Activated CD8-positive, alpha-beta memory T cell treated with anti-CD3 and anti-CD28 coated beads, Interleukin-2, amount 10 ng/mL, durations not matched to agents 7 days and 5 days (primary cell): Measurements from ENCODE around the gene DHRS7. TPM values are rescaled to one million over a fixed set of nuclear protein-coding genes. Genes with fewer than 3 reads are reported as not detected.
"Not testable (repeated sequence)": the region's sequence is repeated elsewhere in the genome, so short reads cannot be mapped to it uniquely, and the experiment has no call there.

ENCODE experiments used
- ATAC-seq: fragments of 150-1000 bp; cut with Tn5 transposase; one replicate; pipeline ENCODE4 v1.10.0; 2021; ENCODE audit warnings: moderate library complexity
- CTCF ChIA-PET: fragments of 350-600 bp; sonication (Branson Sonifier 250); formaldehyde crosslinking; loops from one replicate; lab custom pipeline; 2021; ENCODE audit warnings: antibody characterized with exemption; lab: Charles Lee
- DNase-seq: peaks from one replicate; pipeline ENCODE4 v3.0.0-alpha.2; 2020
- H3K27ac Mint-ChIP-seq: one replicate; pipeline ENCODE4 v1.8.0; 2021; ENCODE audit warnings: mild to moderate bottlenecking, mixed read lengths
- H3K27me3 Mint-ChIP-seq: one replicate; pipeline ENCODE4 v1.8.0; 2021; ENCODE audit warnings: mixed read lengths
- H3K36me3 Mint-ChIP-seq: one replicate; pipeline ENCODE4 v1.8.0; 2021; ENCODE audit warnings: mild to moderate bottlenecking, mixed read lengths
- H3K4me1 Mint-ChIP-seq: one replicate; pipeline ENCODE4 v1.8.0; 2021; ENCODE audit warnings: mixed read lengths
- H3K4me3 Mint-ChIP-seq: one replicate; pipeline ENCODE4 v1.8.0; 2021; ENCODE audit warnings: mild to moderate bottlenecking, moderate library complexity, mixed read lengths
- H3K9me3 Mint-ChIP-seq: one replicate; pipeline ENCODE4 v1.8.0; 2022; ENCODE audit warnings: low read depth, mixed read lengths
- total RNA-seq, 2 experiments: library from RNA; stranded (reverse); gene quantifications; one replicate each; pipeline ENCODE4 v1.2.3, GENCODE V29; 2021

DHRS7 gene
- total RNA-seq, 2 experiments from 2014 or later, result 62.8 to 68.0 TPM

- DNase-seq, H3K27me3 Mint-ChIP-seq, ATAC-seq, H3K9me3 Mint-ChIP-seq, CTCF ChIA-PET, H3K27ac Mint-ChIP-seq: not testable (repeated sequence)
- Mint-ChIP-seq H3K4me1 (peaks cover 20% of the 10 kb centered on the region), H3K36me3 (peaks cover 41% of the 10 kb centered on the region), H3K4me3 (peak overlapping the region; percentile 29)
Observed at GRCh38 chr14:60099855-60100254, 65.3 kb downstream of the DHRS7 start.

- peaks cover 37% of the 10 kb centered on the region for H3K4me1 Mint-ChIP-seq
- H3K9me3 Mint-ChIP-seq, result no peaks in the 10 kb centered on the region
- no peak for DNase-seq
- CTCF ChIA-PET, result no interaction called here
- no peak overlapping the region for H3K27ac Mint-ChIP-seq
- ATAC-seq, result no peak
- peaks cover 34% of the 10 kb centered on the region for H3K36me3 Mint-ChIP-seq
- H3K27me3 Mint-ChIP-seq, result no peaks in the 10 kb centered on the region
- no peak overlapping the region for H3K4me3 Mint-ChIP-seq
Observed at GRCh38 chr14:60097974-60098373, 67.2 kb downstream of the DHRS7 start.

- Mint-ChIP-seq H3K4me3 (no peak overlapping the region), H3K4me1 (peaks cover 39% of the 10 kb centered on the region), H3K36me3 (peaks cover 32% of the 10 kb centered on the region), H3K27me3 (no peaks in the 10 kb centered on the region), H3K9me3 (no peaks in the 10 kb centered on the region), H3K27ac (no peak overlapping the region)
- no peak for ATAC-seq
- CTCF ChIA-PET, result interaction anchor here (1.0 to 1.1 kb wide), 2 partner anchors 69 to 70 kb away, joined by 3 read pairs; partner anchors contain the start of gene DHRS7
- no peak for DNase-seq
Observed at GRCh38 chr14:60095781-60096450, 69.3 kb downstream of the DHRS7 start.

- no peaks in the 10 kb centered on the region for H3K27me3 Mint-ChIP-seq
- peaks cover 31% of the 10 kb centered on the region for H3K36me3 Mint-ChIP-seq
- peak overlapping the region; percentile 17 for H3K27ac Mint-ChIP-seq
- H3K4me3 Mint-ChIP-seq, result no peak overlapping the region
- DNase-seq (no peak), ATAC-seq (no peak)
- no peaks in the 10 kb centered on the region for H3K9me3 Mint-ChIP-seq
- peaks cover 41% of the 10 kb centered on the region for H3K4me1 Mint-ChIP-seq
- CTCF ChIA-PET, result interaction anchor here (1.0 to 1.1 kb wide), 2 partner anchors 70 to 71 kb away, joined by 3 read pairs; partner anchors contain the start of gene DHRS7
Observed at GRCh38 chr14:60095231-60095630, 70.0 kb downstream of the DHRS7 start.

GRCh38 chr14:60094306-60094897 lies 70.8 kb downstream of the DHRS7 start:
- DNase-seq, result peak; percentile 84
- ATAC-seq, result no peak
- H3K4me3 Mint-ChIP-seq, result peak overlapping the region; percentile 92
- H3K36me3 Mint-ChIP-seq, result peaks cover 28% of the 10 kb centered on the region
- peak overlapping the region; percentile 94 for H3K27ac Mint-ChIP-seq
- CTCF ChIA-PET, result no interaction called here
- H3K27me3 Mint-ChIP-seq, result no peaks in the 10 kb centered on the region
- H3K4me1 Mint-ChIP-seq, result peaks cover 36% of the 10 kb centered on the region
- no peaks in the 10 kb centered on the region for H3K9me3 Mint-ChIP-seq

Other genes starting within 250 kb of the DHRS7 start
- not detected for gene LRRC9, start 245.3 kb downstream of the DHRS7 start, total RNA-seq
- gene PCNX4, start 73.5 kb downstream of the DHRS7 start, total RNA-seq, result 10 to 100 TPM; 35.6 to 39.1 TPM
- gene PPM1A, start 83.8 kb upstream of the DHRS7 start, total RNA-seq, result 10 to 100 TPM; 44.0 to 54.6 TPM